AG04449 (cell line): ENCODE measurements around the gene EPHA8.

ENCODE experiments used
- CTCF ChIA-PET: fragments of 350-600 bp; formaldehyde crosslinking; extraction: SDS; loops from one replicate; lab custom pipeline; 2021; ENCODE audit warnings: antibody characterized with exemption; lab: Yijun Ruan, JAX
- POLR2A ChIA-PET: fragments of 400-600, 350-600 bp; formaldehyde crosslinking; extraction: SDS; loops from one replicate; lab custom pipeline; 2020; ENCODE audit warnings: antibody characterized with exemption, inconsistent platforms; lab: Yijun Ruan, JAX
- DNase-seq: peaks from one replicate; pipeline ENCODE4 v3.0.0-alpha.2; 2010; ENCODE audit warnings: low read depth, low spot score
- H3K4me3 ChIP-seq: 2 replicates; pipeline ENCODE4 v1.5.1; 2011; ENCODE audit warnings: low read depth, mild to moderate bottlenecking, control low read depth, low read length
- TF ChIP-seq, protein P1 (sequence below): IDR thresholded peaks from one replicate; pipeline ENCODE4 v1.5.1; 2011; ENCODE audit warnings: mild to moderate bottlenecking, moderate library complexity, low read length, control low read depth, inconsistent platforms; ENCODE audit not compliant: insufficient read depth; ENCODE audit errors: missing control alignments

EPHA8 gene

DNA sequence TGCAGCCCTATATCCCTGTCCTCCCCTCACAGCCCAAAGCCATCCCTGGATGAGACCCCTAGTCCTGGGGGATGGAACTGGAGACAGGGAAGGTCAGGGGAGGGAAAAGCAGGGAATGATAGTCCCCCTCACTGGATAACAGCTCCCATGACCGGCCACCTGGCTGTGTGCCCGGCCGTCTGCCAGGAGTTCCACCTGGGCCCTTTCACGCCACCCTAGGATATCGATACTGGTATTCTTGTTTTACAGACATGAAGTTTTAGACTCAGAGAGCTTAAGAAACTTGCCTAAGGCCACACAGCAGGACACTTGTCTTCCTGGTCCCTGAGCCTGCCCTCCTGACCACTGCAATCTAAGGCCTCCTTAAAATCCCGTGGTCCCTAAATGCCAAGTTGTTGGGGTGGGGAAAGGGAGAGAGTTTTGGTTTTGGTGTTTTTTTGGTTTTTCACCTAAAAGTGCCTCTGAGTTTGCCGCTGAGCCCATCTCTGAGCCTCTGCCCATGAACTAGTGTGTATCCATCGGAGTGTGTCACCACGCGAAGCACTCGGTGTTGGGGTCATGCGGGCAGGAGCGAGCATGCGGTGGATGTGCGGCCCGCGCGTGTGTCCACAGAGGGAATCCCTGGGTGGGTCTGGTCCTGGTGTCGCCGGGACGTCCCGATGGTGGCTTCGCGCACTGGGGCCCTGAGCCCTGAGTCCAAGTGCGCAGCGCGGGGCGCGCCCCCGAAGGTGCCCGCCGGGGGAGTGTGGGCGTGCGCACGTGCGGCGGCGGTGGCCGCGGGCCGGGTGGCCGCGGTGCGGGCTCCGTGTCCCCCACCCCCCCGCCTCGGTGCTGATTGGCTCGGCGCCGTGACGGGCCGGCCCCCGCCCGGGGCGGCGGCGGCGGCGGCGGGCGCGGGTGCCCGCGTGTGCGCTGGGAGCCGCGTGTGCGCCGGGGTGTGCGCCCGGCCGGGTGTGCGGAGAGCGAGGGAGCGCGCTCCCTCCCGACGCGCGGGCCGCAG, at the start of gene EPHA8:
EPHA8 (plus strand) TSS at position 906 of the 1,000 bp plus-strand sequence. CDS start 147 bp downstream, outside the sequence.
- no peak within 1 kb of the TSS for H3K4me3 ChIP-seq
- POLR2A ChIA-PET, result no interaction called here
- DNase-seq, result no peak
- CTCF ChIA-PET, result interaction anchor here (1.1 kb wide), 1 partner anchor 21 kb away, joined by 4 read pairs; no protein-coding TSS in a partner anchor
- TF ChIP-seq, protein P1, sequence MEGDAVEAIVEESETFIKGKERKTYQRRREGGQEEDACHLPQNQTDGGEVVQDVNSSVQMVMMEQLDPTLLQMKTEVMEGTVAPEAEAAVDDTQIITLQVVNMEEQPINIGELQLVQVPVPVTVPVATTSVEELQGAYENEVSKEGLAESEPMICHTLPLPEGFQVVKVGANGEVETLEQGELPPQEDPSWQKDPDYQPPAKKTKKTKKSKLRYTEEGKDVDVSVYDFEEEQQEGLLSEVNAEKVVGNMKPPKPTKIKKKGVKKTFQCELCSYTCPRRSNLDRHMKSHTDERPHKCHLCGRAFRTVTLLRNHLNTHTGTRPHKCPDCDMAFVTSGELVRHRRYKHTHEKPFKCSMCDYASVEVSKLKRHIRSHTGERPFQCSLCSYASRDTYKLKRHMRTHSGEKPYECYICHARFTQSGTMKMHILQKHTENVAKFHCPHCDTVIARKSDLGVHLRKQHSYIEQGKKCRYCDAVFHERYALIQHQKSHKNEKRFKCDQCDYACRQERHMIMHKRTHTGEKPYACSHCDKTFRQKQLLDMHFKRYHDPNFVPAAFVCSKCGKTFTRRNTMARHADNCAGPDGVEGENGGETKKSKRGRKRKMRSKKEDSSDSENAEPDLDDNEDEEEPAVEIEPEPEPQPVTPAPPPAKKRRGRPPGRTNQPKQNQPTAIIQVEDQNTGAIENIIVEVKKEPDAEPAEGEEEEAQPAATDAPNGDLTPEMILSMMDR, result no peak

- POLR2A ChIA-PET, result no interaction called here
- no peak for DNase-seq
- CTCF ChIA-PET, result interaction anchor here (1.4 to 2.0 kb wide), 2 partner anchors 10 to 14 kb away, joined by 3 to 4 read pairs; no protein-coding TSS in a partner anchor
- TF ChIP-seq, protein P1, result no peak
- no peak overlapping the region for H3K4me3 ChIP-seq
Measured at GRCh38 chr1:22516906-22517571, 46.2 kb upstream of the EPHA8 start.

DNA sequence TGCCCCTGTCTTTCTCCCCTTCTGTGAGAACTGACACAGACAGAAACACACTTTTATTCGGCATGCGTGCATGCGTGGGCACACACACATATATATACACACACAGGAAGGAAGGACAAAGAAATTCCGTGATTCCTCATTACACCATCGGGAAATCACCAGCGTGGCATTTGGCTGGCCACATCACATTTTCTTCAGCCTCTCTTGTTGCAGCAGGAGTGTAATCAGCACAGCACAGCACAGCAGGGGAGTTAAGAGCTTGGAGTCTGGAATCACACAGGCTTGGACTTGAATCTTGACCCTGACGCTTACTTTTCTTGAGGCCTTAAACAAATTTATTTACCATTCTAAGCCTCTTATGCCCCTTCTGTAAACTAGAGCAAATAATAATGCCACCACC, 45.3 kb upstream of the EPHA8 start:
- POLR2A ChIA-PET, result no interaction called here
- no peak overlapping the region for H3K4me3 ChIP-seq
- DNase-seq, result no peak
- TF ChIP-seq, protein P1, result no peak
- CTCF ChIA-PET, result interaction anchor here (1.4 kb wide), 1 partner anchor 13 kb away, joined by 3 read pairs; no protein-coding TSS in a partner anchor

GRCh38 chr1:22518379-22518778, 44.9 kb upstream of the EPHA8 start:
- CTCF ChIA-PET, result no interaction called here
- TF ChIP-seq, protein P1, result no peak
- no peak for DNase-seq
- POLR2A ChIA-PET, result no interaction called here
- H3K4me3 ChIP-seq, result no peak overlapping the region

DNA sequence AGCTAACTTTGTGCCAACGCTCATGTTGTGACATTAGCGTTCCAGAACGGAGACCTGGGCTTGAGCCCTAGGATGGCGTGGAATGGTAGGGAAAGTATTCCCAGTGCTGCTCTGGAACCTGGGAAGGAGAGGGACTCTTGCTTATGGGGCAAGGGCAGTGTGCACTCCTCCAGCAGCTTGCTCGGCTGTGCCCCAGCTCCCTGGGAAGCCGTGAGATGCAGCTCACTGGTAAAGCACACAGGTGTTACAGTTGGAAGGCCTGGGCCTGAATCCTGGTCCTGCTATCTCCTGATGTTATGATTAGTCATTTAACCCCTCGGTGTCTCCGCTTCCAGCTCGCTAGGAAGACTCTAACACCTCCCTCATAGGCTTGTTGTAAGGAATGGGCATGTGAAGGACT, 42.4 kb upstream of the EPHA8 start:
- no peak for DNase-seq
- TF ChIP-seq, protein P1, result no peak
- ChIA-PET POLR2A (no interaction called here), CTCF (no interaction called here)
- H3K4me3 ChIP-seq, result no peak overlapping the region

- POLR2A ChIA-PET, result no interaction called here
- DNase-seq, result no peak
- TF ChIP-seq, protein P1, result no peak
- H3K4me3 ChIP-seq, result no peak overlapping the region
- CTCF ChIA-PET, result no interaction called here
Measured at GRCh38 chr1:22521692-22522091, 41.6 kb upstream of the EPHA8 start.
